Cardiac muscle cell (in vitro differentiated cells and primary cell): Measurements from ENCODE around the gene SYCE3. TPM values are rescaled to one million over a fixed set of nuclear protein-coding genes. Genes with fewer than 3 reads are reported as not detected.
A peak's percentile ranks its signal among the peaks of the same experiment; 100 is the strongest.

ENCODE experiments used
- DNase-seq, 2 donors: peaks; one replicate each; pipeline versions ENCODE4 v3.0.0 to v3.0.0-alpha.2; 2010 to 2017; ENCODE audit warnings: low read depth in 1 of 2, low spot score in 1 of 2
- H3K27ac ChIP-seq: fragments of 200-600 bp; sonication (generic); 2 replicates; pipeline ENCODE4 v1.5.1; 2016
- H3K27me3 ChIP-seq: fragments of 200-600 bp; sonication (generic); 2 replicates; pipeline ENCODE4 v1.6.0; 2016; ENCODE audit warnings: control low read depth
- H3K36me3 ChIP-seq: fragments of 200-600 bp; sonication (generic); 2 replicates; pipeline ENCODE4 v1.5.1; 2016; ENCODE audit warnings: control low read depth
- H3K4me1 ChIP-seq: fragments of 200-600 bp; sonication (generic); 2 replicates; pipeline ENCODE4 v1.8.1; 2017; ENCODE audit warnings: low read depth, mild to moderate bottlenecking, mixed run types
- H3K4me3 ChIP-seq: fragments of 200-600 bp; sonication (generic); 2 replicates; pipeline ENCODE4 v1.5.1; 2016; ENCODE audit warnings: mild to moderate bottlenecking
- H3K9me3 ChIP-seq: fragments of 200-600 bp; sonication (generic); 2 replicates; pipeline ENCODE4 v1.5.1; 2017; ENCODE audit warnings: low read depth, mild to moderate bottlenecking, control low read depth
- CTCF ChIP-seq: IDR thresholded peaks from 2 replicates; pipeline ENCODE4 v1.5.1; 2012; ENCODE audit warnings: low read depth, mild to moderate bottlenecking, low read length
- polyA plus RNA-seq: library from polyadenylated mRNA; unstranded; fragments of >200 nt; fragmentation: Nextera tagmentation; extraction: Ambion mirVana; gene quantifications from 2 replicates; pipeline ENCODE4 v1.2.1, GENCODE V29; 2016
- total RNA-seq: library from RNA; depleted of rRNA; stranded (reverse); fragments of >200 nt; gene quantifications from 2 replicates; pipeline ENCODE4 v1.2.3, GENCODE V29; 2016

SYCE3 gene
- total and polyA plus RNA-seq, 2 experiments from 2014 or later, result not detected

DNA sequence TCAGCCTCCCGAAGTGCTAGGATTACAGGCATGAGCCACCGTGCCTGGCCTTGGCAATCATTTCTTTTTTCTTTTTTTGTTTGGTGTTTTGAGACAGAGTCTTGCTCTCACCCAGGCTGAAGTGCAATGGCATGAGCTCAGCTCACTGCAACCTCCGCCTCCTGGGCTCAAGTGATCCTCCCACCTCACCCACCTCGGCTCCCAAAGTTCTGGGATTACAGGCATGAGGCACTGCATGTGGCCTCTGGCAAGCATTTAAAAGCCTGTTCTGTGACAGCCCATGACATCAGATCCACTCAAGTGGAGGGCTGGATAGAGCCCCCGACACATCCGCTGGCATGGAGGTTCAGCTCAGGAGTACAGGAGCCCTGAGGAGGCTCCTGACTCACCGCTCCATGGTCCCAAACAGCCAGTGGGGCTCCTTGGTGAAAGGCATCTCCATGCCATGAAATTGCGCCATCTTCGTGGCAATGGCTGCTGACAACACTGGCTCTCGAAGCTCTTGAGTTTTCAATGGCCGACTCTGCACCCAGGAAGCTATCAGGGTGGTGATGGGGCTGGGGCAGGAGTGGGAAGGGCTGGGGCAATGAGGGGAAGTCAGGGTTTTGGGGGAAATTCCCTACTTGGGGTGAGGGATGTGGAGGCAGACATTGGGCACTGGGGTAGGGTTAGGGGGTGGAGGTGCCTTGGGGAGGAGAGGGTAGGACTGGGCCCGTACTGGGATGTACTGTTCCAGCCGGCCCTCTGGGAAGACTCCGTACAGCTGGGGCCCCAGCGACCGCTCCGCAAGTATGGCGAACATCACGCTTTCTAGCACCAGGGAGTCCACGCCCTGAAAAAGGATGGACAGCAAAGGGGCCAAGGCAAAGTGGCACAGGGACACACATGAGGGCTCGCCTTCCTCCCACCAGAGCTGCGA, 18.6 kb upstream of the SYCE3 start:
- no peak for DNase-seq
- Histone ChIP-seq H3K4me3 (peak overlapping the region; percentile 50), H3K9me3 (no peaks in the 10 kb centered on the region), H3K27ac (peak overlapping the region; percentile 91), H3K36me3 (no peaks in the 10 kb centered on the region), H3K4me1 (peaks cover 25% of the 10 kb centered on the region), H3K27me3 (no peaks in the 10 kb centered on the region)
- TF ChIP-seq CTCF, result no peak

- Histone ChIP-seq H3K4me1 (peaks cover 25% of the 10 kb centered on the region), H3K27ac (peak overlapping the region; percentile 93), H3K36me3 (no peaks in the 10 kb centered on the region), H3K9me3 (no peaks in the 10 kb centered on the region), H3K4me3 (no peak overlapping the region), H3K27me3 (no peaks in the 10 kb centered on the region)
- DNase-seq, result no peak
- TF ChIP-seq CTCF, result no peak
Observed at GRCh38 chr22:50579752-50580151, 17.0 kb upstream of the SYCE3 start.

DNA sequence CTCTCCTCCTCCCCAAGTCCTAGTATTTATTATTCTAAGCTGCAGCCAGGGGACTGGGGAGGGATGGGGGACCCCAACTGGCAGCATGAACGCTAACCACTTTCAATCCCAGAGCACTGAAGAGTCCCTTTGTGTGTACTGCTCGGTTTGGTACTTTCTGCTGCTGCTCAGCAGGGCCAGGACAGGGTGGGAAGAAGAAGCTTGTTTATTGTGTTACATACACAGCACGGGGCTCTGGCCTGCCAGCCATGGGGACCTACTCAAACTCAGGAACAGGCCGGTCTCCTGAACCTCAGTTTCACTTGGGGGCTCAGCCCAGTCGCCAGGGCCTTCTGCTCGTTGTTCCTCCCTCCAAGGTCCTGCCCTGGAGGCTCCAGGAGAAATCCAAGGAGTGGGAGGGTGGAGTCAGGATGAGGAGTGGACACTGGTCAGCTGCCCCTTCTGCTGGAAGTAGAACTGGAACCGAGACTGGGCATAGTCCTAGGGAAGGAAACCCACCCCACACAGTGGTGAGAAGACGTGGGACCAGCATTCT, 16.1 kb upstream of the SYCE3 start:
- Histone ChIP-seq H3K4me3 (no peak overlapping the region), H3K27me3 (no peaks in the 10 kb centered on the region), H3K36me3 (no peaks in the 10 kb centered on the region), H3K27ac (peak overlapping the region; percentile 93), H3K4me1 (peaks cover 25% of the 10 kb centered on the region), H3K9me3 (no peaks in the 10 kb centered on the region)
- TF ChIP-seq CTCF, result no peak
- no peak for DNase-seq

DNA sequence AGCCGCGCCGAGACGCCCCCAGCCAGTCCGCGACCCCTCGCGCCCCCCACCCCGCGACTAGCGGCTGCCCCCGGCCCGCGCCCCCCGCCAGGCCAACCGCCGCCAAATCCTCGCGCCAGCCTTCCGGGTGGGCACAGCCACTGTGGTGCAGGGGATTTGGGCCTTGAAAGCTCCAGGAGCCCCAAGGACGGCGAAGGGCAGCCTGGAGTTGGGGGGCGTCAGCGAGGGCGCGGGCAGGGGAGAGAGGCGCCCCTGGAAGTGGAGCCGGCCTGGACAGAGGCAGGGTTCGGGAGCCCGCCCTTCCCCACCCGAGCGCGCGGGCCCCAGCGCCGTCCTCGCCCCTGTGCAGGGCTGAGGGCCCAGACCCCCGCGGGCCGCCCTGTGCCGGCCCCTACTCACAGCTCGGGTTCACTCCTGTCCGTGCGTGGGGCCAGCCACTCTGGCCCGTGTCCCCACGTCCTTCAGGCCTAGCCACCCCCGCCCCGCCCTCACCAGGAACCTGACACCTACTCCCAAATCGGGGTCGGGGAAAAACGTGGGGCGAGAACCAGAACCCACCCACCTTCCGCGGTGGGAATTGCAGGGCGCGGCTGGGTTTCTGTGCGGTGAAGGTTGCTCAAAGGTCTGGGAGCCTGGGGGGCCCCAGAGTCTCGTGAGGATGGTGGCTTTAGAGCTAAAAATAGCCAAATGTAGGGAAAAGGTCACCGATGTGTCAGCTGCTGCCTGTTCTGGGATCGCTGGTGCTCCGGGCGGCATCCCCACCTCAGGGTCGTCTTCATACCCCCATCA, 15.5 kb upstream of the SYCE3 start, which contains the start of gene CPT1B:
Gene CPT1B, minus strand, starts transcription at position 441 of the 789 bp plus-strand sequence. CDS start 512 bp downstream, outside the sequence.
- peak; percentile 42 to 53 for DNase-seq

More for the DNA sequence above, 15.5 kb upstream of the SYCE3 start, which contains the start of gene CPT1B:
- no peaks in the 10 kb centered on the region for H3K9me3 ChIP-seq
- peak within 1 kb of the TSS; percentile 93 for H3K27ac ChIP-seq
- no peak within 1 kb of the TSS for H3K4me3 ChIP-seq
- no peaks in the 10 kb centered on the region for H3K27me3 ChIP-seq
- no peaks in the 10 kb centered on the region for H3K36me3 ChIP-seq
- H3K4me1 ChIP-seq, result peaks cover 21% of the 10 kb centered on the region
- peak; percentile 13 for TF ChIP-seq CTCF
